Measurements from ENCODE around the gene MTX1. TPM values are rescaled to one million over a fixed set of nuclear protein-coding genes. Genes with fewer than 3 reads are reported as not detected.

Gene MTX1
- total RNA-seq, 2 experiments from 2014 or later = 43.9 to 70.2 TPM

DNA sequence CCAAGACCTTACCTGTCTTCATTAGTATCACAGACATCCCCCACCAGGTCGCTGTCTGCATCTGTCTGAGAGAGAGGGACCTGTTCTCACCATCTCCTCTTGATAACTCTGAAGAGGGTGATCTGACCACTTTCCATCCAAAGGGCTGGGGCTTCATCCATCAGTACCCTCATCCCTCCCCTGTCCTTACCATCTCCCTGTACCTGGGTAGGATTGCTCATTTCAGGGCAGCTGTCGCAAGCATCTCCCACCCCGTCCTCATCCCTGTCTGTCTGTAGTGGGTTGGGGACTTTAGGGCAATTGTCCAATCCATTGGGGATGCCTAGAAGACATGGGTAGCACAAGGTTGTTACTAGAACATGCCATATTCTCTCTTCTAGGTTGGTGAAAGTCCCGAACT is 8.7 kb upstream of the MTX1 start:
- Histone ChIP-seq H3K4me3 (ENCODE audit: low read depth, low read length, poor library complexity, severe bottlenecking) (no peak overlapping the region), H3K9me3 (ENCODE audit: low read length) (no peaks in the 10 kb centered on the region), H3K9me2 (ENCODE audit: insufficient read depth, low read length) (no peaks in the 10 kb centered on the region), H3K79me2 (ENCODE audit: insufficient read depth, low read depth, low read length) (no peaks in the 10 kb centered on the region), H3K27ac (ENCODE audit: low read depth, low read length, poor library complexity, severe bottlenecking) (no peak overlapping the region), H3K36me3 (ENCODE audit: insufficient read depth, low read length) (no peaks in the 10 kb centered on the region), H4K20me1 (ENCODE audit: insufficient read depth, low read length) (no peaks in the 10 kb centered on the region), H3K4me1 (ENCODE audit: insufficient read depth, low read length, poor library complexity, severe bottlenecking) (peaks cover 1% of the 10 kb centered on the region), H3K4me2 (ENCODE audit: low read length) (no peak overlapping the region), H2AFZ (ENCODE audit: low read length) (no peak overlapping the region)
- CTCF ChIA-PET (ENCODE audit: unreplicated experiment) = interaction anchor here (0.6 kb wide), 1 partner anchor 50 kb away, joined by 3 read pairs; no protein-coding TSS in a partner anchor
- POLR2A ChIA-PET = no interaction called here
- no peak for DNase-seq (ENCODE audit: low spot score)
- intact Hi-C loops (cut with micrococcal nuclease; ENCODE audit: unreplicated experiment) = no loop called here
- no peak for TF ChIP-seq EZH2phosphoT487 (IDR thresholded peaks at IDR 0.05; ENCODE audit: borderline replicate concordance, low read depth, low read length)
- TF ChIP-seq, protein P1, sequence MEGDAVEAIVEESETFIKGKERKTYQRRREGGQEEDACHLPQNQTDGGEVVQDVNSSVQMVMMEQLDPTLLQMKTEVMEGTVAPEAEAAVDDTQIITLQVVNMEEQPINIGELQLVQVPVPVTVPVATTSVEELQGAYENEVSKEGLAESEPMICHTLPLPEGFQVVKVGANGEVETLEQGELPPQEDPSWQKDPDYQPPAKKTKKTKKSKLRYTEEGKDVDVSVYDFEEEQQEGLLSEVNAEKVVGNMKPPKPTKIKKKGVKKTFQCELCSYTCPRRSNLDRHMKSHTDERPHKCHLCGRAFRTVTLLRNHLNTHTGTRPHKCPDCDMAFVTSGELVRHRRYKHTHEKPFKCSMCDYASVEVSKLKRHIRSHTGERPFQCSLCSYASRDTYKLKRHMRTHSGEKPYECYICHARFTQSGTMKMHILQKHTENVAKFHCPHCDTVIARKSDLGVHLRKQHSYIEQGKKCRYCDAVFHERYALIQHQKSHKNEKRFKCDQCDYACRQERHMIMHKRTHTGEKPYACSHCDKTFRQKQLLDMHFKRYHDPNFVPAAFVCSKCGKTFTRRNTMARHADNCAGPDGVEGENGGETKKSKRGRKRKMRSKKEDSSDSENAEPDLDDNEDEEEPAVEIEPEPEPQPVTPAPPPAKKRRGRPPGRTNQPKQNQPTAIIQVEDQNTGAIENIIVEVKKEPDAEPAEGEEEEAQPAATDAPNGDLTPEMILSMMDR (conservative IDR thresholded peaks at IDR 0.05; ENCODE audit: low read length) = no peak
- no TSS peak for BruUV-seq (replicated peaks)

DNA sequence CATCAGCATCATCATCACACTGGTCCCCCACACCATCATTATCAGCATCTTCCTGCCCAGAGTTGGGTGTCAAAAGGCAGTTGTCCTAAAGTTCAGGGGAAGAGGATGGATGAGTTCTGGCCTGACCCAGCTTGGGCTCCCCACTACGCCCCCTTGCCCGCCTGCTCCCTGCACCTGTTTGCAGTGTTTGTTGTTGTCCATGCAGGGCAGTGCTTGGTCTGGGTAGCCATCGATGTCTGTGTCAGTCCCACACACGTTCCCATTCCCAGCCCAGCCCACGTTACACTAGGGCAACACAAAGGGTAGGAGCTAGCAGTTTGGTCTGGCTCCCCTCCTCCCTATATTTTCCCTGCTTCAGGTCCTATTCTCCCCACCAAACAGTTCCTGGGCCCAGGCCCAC is 7.6 kb upstream of the MTX1 start:
- intact Hi-C loops (cut with micrococcal nuclease; ENCODE audit: unreplicated experiment) = no loop called here
- BruUV-seq (replicated peaks) = no TSS peak
- Histone ChIP-seq H3K9me2 (ENCODE audit: insufficient read depth, low read length) (no peaks in the 10 kb centered on the region), H3K4me2 (ENCODE audit: low read length) (no peak overlapping the region), H2AFZ (ENCODE audit: low read length) (no peak overlapping the region), H3K4me3 (ENCODE audit: low read depth, low read length, poor library complexity, severe bottlenecking) (no peak overlapping the region), H3K36me3 (ENCODE audit: insufficient read depth, low read length) (no peaks in the 10 kb centered on the region), H3K27ac (ENCODE audit: low read depth, low read length, poor library complexity, severe bottlenecking) (no peak overlapping the region), H4K20me1 (ENCODE audit: insufficient read depth, low read length) (no peaks in the 10 kb centered on the region), H3K9me3 (ENCODE audit: low read length) (no peaks in the 10 kb centered on the region), H3K79me2 (ENCODE audit: insufficient read depth, low read depth, low read length) (no peaks in the 10 kb centered on the region), H3K4me1 (ENCODE audit: insufficient read depth, low read length, poor library complexity, severe bottlenecking) (no peaks in the 10 kb centered on the region)
- DNase-seq (ENCODE audit: low spot score) = no peak
- TF ChIP-seq EZH2phosphoT487 (IDR thresholded peaks at IDR 0.05; ENCODE audit: borderline replicate concordance, low read depth, low read length) = no peak
- TF ChIP-seq, protein P1 (conservative IDR thresholded peaks at IDR 0.05; ENCODE audit: low read length) = no peak
- POLR2A ChIA-PET = interaction anchor here (1.3 kb wide), 1 partner anchor 21 kb away, joined by 3 read pairs; no protein-coding TSS in a partner anchor
- CTCF ChIA-PET (ENCODE audit: unreplicated experiment) = no interaction called here

DNA sequence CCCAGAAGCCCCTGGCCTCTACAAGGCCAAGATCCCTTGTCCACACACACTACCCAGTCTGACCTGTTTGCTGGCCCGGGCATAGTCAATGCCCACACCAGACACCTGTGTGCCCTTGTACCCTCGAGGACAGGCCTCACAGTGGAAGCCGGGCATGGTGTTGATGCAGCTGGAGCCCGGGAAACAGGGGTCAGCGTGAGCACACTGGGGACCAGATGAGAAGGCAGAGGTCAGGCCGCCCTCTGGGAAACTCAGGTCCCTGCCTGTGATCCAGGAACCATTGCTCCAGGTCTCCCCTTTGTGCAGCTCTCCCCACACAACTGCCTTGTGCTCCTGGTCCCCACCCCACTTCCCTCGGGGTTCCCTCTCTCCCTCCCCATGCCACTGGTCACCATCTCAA is 6.3 kb upstream of the MTX1 start:
- Histone ChIP-seq H3K36me3 (ENCODE audit: insufficient read depth, low read length) (no peaks in the 10 kb centered on the region), H3K9me3 (ENCODE audit: low read length) (no peaks in the 10 kb centered on the region), H2AFZ (ENCODE audit: low read length) (no peak overlapping the region), H3K27ac (ENCODE audit: low read depth, low read length, poor library complexity, severe bottlenecking) (no peak overlapping the region), H4K20me1 (ENCODE audit: insufficient read depth, low read length) (no peaks in the 10 kb centered on the region), H3K4me3 (ENCODE audit: low read depth, low read length, poor library complexity, severe bottlenecking) (no peak overlapping the region), H3K4me1 (ENCODE audit: insufficient read depth, low read length, poor library complexity, severe bottlenecking) (peaks cover 4% of the 10 kb centered on the region), H3K4me2 (ENCODE audit: low read length) (no peak overlapping the region), H3K79me2 (ENCODE audit: insufficient read depth, low read depth, low read length) (no peaks in the 10 kb centered on the region), H3K9me2 (ENCODE audit: insufficient read depth, low read length) (no peaks in the 10 kb centered on the region)
- BruUV-seq (replicated peaks) = no TSS peak
- ChIA-PET CTCF (ENCODE audit: unreplicated experiment) (no interaction called here), POLR2A (interaction anchor here (0.7 to 1.3 kb wide), 2 partner anchors 22 to 25 kb away, joined by 3 read pairs; no protein-coding TSS in a partner anchor)
- intact Hi-C loops (cut with micrococcal nuclease; ENCODE audit: unreplicated experiment) = no loop called here
- TF ChIP-seq, protein P1 (conservative IDR thresholded peaks at IDR 0.05; ENCODE audit: low read length) = no peak
- no peak for TF ChIP-seq EZH2phosphoT487 (IDR thresholded peaks at IDR 0.05; ENCODE audit: borderline replicate concordance, low read depth, low read length)
- DNase-seq (ENCODE audit: low spot score) = no peak

All from OCI-LY7 (cell line).